HT-29 (cell line): Measurements from ENCODE around the gene ZNF189. TPM values are rescaled to one million over a fixed set of nuclear protein-coding genes. Genes with fewer than 3 reads are reported as not detected.

Experiments used
- DNase-seq: peaks from one replicate; pipeline ENCODE4 v3.0.0-alpha.2; 2015; ENCODE audit warnings: low spot score
- total RNA-seq: library from RNA; depleted of rRNA; stranded (reverse); fragments of >200 nt; shearing (Covaris generic); gene quantifications from 2 replicates; pipeline ENCODE4 v1.2.3, GENCODE V29; 2014; rRNA removed

The ZNF189 gene
- total RNA-seq: 2.0 and 2.1 TPM in 2 replicates

- DNase-seq: peak; percentile 98
Observed at GRCh38 chr9:101398068-101398929, at the start of gene ZNF189, which contains the start of gene MRPL50. ZNF189 (plus strand) TSS chr9:101398851; CDS start chr9:101399157, 306 bp downstream. MRPL50 (minus strand) TSS chr9:101398618; CDS start chr9:101398592, 26 bp downstream.

DNA sequence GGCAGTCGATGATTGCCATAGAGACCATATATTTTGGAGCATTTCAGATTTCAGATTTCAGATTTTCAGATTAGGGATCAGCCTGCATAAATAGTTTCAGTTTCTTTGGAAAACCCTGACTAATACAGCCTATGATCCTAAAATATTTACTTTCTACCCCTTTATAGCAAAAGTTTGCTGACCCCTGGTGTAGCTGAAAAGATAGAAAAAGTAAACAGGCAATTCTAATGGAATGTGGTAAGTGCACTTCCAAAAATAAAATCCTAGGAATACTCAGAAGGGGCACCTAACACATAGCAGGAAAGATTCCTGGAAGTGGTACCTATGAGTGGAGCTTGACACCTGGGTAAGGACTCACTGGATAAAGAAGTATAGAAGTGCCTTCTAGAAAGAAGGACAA, 48.4 kb upstream of the ZNF189 start:
- DNase-seq: no peak

DNA sequence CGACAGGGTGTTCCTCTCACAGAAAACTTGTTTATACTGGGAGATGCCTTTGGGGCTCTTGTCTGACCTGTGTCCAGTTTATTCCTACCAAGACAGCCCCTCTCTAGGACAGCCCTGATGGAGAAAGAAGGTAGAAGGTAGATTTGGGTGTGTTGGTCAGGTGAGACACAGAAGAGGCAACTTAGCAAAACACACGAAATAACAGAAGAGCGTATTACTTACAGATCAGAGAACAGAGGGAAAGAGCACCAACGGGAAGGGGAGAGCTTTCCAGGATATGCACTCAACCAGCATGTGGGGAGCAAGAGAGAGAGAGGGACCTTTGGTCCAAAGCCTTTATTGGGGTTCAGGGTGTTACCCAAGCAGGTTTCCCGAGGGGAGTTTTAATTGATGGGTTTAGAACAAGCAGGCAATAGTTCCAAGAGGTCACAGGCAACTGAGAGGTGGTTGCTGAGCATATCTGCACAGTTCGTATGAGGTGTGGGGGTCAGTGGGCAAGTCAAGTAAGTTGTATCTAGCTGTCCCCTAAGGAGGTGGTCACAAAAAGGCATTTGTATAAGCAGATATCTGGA, 45.7 kb upstream of the ZNF189 start:
- DNase-seq: no peak

DNA sequence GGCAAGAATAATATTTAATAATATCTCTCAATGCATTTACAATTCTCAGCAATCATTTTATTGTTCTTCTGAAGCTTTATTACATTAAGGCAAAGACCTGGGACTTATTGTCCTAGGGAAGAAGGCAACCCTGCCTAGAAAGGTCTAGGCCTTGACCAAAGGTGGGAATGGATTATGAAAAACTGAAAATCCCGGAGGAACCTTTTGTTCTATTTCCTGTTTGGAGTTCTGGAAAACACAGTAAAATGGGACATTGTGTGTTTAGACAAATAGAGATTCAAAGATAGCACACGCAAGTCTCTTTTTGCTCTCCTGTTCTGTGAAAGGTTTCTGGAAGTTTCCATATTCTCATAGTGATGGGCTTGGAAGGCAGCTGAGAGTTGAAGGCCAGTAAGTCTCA, 45.0 kb upstream of the ZNF189 start:
- DNase-seq: no peak

- DNase-seq: peak; percentile 61
Observed at GRCh38 chr9:101354143-101354764, 44.4 kb upstream of the ZNF189 start.

GRCh38 chr9:101354765-101355708, 43.6 kb upstream of the ZNF189 start:
- no peak for DNase-seq

DNA sequence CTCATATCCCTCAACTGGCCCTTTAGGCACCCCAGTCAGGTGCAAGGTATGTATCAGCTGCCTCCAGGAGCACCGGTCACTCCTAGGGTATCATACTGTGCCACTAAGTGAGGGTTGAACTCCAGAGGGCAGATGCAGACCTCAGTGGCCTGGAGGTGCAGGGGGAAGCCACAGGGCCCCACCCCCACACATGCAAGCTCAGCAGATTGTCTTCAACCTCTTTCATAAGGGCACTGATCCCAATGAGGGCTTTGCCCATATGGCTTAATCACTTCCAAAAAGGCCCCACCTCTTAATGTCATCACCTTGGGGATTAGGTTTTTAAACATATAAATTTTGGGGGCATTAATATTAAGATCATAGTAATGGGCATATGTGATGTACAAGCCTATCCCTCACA, 42.0 kb upstream of the ZNF189 start:
- no peak for DNase-seq

DNA sequence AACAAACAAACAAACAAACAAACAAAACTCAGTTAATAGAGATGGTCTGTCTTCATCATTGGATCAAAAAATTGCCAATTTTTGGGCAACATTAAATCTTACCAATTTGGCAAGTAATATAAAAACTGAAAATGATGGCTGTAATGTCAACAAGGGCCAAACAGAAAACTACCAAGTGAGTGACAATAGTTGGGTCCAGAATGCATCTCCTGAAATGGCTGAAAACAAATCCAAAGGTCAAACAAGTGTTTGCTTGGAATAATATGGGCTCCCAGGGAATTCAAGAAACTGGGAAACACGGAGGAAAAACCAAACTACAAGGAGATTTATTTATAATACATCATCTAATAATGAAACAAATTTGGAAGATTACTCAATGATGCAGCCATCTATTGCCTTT, 39.0 kb upstream of the ZNF189 start:
- DNase-seq: no peak

- no peak for DNase-seq
Observed at GRCh38 chr9:101360647-101361046, 38.0 kb upstream of the ZNF189 start.

- DNase-seq: no peak
Observed at GRCh38 chr9:101362450-101362849, 36.2 kb upstream of the ZNF189 start.

DNA sequence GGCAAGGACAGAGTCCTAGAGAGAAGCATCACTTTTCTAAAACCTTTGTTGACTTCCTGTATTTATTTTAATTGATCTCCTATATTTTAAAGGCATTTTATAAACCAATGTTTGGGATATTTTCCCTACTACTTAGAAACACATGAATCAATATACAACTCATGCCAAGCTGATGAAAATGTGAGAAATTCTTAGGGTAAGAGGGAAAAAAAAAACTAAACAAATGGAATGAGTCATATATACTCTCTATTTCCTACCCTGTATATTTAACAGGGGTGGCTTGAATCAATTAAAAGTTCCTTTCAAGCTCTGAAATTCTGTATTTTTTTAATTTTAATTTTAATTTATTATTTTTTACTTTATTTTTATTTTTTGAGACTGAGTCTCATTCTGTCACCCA, 33.5 kb upstream of the ZNF189 start:
- DNase-seq: no peak

- peak; percentile 53 for DNase-seq
Observed at GRCh38 chr9:101366038-101366756, 32.5 kb upstream of the ZNF189 start.

DNA sequence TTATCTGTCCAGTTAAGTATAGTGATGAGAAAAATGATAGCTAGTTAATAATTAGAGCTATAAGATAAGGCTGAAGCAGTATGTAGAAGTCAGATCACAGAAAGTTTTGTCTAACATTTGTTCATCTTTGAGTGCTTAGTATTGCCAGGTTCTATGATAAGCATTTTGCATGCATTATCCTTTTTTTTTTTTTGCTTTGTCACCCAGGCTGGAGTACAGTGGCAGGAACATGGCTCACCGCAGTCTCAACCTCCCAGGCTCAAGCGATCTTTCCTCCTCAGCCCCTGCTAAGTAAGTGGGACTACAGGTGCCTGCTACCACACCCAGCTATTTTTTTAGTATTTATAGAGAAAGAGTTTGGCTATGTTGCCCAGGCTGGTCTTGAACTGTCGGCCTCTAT, 31.3 kb upstream of the ZNF189 start:
- DNase-seq: no peak

DNA sequence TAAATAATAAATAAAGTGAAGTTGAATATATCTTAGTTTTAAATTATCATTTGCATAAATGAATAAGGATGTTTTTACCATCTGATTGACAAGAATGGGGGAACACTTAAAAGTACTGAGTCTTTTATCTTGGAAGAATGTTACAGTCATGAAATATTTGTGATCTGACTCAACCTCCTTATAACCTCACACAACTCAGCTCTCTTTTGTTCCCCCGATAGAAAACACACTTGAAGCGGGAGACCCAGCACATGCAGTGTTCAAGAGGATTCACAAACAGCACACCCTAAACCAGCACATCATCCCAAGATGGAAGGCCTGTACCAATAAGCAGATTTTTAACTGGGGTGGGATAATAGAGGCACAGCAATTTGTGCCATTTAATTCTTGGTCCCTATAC, 29.4 kb upstream of the ZNF189 start:
- no peak for DNase-seq

DNA sequence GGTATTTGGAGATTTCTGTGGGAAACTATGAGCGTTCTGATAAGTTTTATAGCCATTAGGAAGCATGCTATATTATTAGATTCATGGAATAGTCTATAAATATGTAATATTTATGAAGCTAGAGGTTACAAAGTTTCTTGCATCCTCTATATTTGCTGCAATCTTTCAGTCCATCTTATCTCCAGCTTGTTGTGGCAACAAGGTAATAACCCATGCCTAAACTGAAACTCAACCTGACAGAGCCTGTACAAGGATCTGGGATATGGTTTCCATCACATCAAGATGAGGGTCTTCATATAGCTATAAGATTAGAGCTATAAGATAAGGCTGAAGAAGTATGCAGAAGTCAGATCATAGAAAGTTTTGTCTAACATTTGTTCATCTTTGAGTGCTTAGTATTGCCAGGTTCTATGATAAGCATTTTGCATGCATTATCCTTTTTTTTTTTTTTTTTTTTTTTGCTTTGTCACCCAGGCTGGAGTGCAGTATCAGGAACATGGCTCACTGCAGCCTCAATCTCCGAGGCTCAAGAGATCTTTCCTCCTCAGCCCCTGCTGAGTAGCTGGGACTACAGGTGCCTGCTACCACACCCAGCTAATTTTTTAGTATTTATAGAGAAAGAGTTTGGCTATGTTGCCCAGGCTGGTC, 28.6 kb upstream of the ZNF189 start:
- DNase-seq: no peak

DNA sequence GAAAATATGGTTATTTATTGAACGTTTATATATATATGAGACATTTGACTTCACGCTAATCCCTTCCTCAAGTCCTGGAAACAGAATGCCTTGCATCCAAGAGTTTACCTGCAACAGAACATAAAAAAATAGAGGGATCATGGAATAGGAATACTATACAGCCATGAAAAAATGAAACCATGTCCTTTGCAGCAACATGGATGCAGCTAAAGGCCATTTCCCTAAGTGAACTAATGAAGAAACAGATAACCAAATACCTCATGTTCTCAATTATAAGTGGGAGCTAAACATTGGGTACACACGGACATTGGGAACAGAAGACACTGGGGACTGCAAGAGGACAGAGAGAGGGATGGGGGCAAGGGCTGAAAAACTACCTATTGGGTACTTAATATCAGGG, 26.8 kb upstream of the ZNF189 start:
- DNase-seq: no peak

DNA sequence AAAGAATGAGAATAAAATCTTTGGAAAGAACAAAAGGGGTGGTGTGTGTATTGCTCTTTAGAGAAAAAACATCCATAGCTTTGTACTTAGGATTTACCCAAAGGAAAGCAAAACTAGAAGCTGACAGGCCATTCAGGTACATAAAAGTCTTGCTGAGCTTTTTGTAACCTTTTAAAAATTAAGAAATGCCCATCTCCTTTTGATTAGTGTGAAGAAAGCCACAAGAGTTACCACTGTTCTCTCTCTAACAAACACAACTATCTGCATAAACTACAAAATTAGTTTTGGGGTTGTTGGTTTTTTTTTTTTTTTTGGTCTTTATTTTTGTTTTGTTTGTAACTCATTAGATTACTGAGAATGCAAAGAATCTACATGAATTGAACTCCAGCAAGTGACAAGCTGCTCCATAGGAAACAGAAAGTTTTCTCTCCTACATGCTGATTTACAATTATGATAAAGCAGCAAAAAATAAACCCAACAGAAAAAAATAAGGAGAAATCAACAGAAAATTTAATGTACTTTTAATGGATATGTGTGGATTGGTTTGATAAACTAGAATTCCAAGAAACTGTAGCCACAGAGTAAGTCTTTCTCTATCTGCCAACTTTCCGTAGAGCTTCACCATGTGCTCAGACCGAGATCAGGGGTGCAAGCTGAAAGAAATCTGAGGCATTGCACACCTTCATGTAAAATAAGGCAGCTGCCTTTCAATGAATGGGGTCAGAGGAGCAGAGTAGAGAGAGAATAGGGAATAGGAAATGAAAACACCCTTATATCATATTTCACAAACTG, 26.1 kb upstream of the ZNF189 start:
- no peak for DNase-seq

DNA sequence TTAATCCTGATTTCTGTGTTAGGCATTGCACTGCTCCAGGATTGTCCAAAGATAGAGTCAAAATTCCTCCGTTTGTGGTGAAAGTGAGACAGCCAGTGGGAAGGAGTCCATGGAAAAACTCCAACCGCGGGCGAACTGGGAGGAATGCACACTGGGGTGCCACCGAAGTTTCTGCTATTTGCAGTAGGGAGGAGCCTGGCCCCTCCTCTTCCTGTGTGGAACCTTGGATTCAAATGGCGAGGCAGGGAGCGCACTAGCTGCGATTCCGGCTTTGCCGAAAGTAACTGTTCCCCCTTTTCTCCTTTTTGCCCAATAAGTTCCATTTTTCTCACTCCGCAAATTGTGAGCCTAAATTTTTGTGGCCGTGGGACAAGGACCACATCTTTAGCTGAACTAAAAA, 23.1 kb upstream of the ZNF189 start:
- no peak for DNase-seq

- DNase-seq: no peak
Observed at GRCh38 chr9:101376111-101376848, 22.4 kb upstream of the ZNF189 start.
